Upper lobe of right lung (tissue), 1 donor: ENCODE data around the gene PTPRU. TPM values are rescaled to one million over a fixed set of nuclear protein-coding genes. Genes with fewer than 3 reads are reported as not detected.
A peak's percentile ranks its signal among the peaks of the same experiment; 100 is the strongest.

Source experiments
- ATAC-seq: fragments of 200-7000 bp; cut with Tn5 transposase; one replicate; pipeline ENCODE4 v1.9.1; 2020; ENCODE audit warnings: mild to moderate bottlenecking, moderate library complexity
- DNase-seq: peaks from one replicate; pipeline ENCODE4 v3.0.0-alpha.2; 2020
- H3K27ac ChIP-seq: fragments of 200-600 bp; one replicate; pipeline ENCODE4 v1.8.0; 2022
- H3K27me3 ChIP-seq: fragments of 200-600 bp; one replicate; pipeline ENCODE4 v1.8.0; 2022; ENCODE audit warnings: mild to moderate bottlenecking
- H3K36me3 ChIP-seq: fragments of 200-600 bp; one replicate; pipeline ENCODE4 v1.8.0; 2022
- H3K4me1 ChIP-seq: fragments of 200-600 bp; one replicate; pipeline ENCODE4 v1.8.0; 2022
- H3K4me3 ChIP-seq: fragments of 200-600 bp; one replicate; pipeline ENCODE4 v1.8.0; 2022; ENCODE audit warnings: mild to moderate bottlenecking
- H3K9me3 ChIP-seq: fragments of 200-600 bp; one replicate; pipeline ENCODE4 v1.8.0; 2022
- CTCF ChIP-seq: fragments of 200-600 bp; IDR thresholded peaks from one replicate; pipeline ENCODE4 v1.8.0; 2022; ENCODE audit warnings: antibody characterized with exemption
- intact Hi-C: fragments of 100-400 bp; cut with DNase I; formaldehyde crosslinking; loops from one replicate; pipeline ENCODE4 v1.11.0; 2022
- total RNA-seq: library from RNA; stranded (reverse); fragmentation: NEBNext Ultra II Directional; extraction: Animal tissue kit (Norgen Biotek cat#: 25700); gene quantifications from one replicate; pipeline ENCODE4 v1.2.1, GENCODE V29; 2021
- donor health status: DM: no; HTN: yes; CAD: no; lungs with severe emphysema.

Gene PTPRU
- total RNA-seq, 1 donor from 2014 or later, result 45.5 TPM

- intact Hi-C loops, result no loop called here
- Histone ChIP-seq H3K4me3 (no peak overlapping the region), H3K36me3 (no peaks in the 10 kb centered on the region), H3K27ac (no peak overlapping the region), H3K9me3 (no peaks in the 10 kb centered on the region), H3K27me3 (no peaks in the 10 kb centered on the region), H3K4me1 (no peaks in the 10 kb centered on the region)
- no peak for DNase-seq
- TF ChIP-seq CTCF, result no peak
- no peak for ATAC-seq
Measured at GRCh38 chr1:29251164-29252124, 15.1 kb downstream of the PTPRU start.

DNA sequence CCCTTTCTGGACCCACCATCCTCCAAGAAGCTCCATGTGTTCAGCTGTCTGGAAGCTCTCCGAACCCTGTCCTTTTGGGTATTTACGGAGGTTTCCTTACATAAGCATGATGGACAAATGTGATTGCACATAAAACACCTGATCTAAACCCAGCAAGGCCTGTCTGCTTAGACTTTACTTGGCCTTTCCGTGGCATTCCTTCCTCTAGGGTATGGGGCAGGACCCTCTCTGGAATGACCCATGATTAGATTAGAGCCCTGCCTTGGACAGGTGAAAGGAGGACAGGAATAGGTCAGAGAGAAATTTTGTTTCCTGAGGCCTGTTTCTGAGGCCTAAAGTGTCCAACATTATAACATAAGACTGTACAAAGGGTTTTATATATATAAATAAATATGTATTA lies 16.9 kb downstream of the PTPRU start:
- intact Hi-C loops, result no loop called here
- ATAC-seq, result no peak
- H3K36me3 ChIP-seq, result no peaks in the 10 kb centered on the region
- no peak overlapping the region for H3K27ac ChIP-seq
- H3K9me3 ChIP-seq, result no peaks in the 10 kb centered on the region
- H3K4me1 ChIP-seq, result no peaks in the 10 kb centered on the region
- TF ChIP-seq CTCF, result no peak
- H3K27me3 ChIP-seq, result no peaks in the 10 kb centered on the region
- H3K4me3 ChIP-seq, result no peak overlapping the region
- DNase-seq, result no peak

- TF ChIP-seq CTCF, result no peak
- Histone ChIP-seq H3K27me3 (peaks cover 6% of the 10 kb centered on the region), H3K4me1 (peaks cover 5% of the 10 kb centered on the region), H3K27ac (no peak overlapping the region), H3K4me3 (no peak overlapping the region), H3K36me3 (no peaks in the 10 kb centered on the region), H3K9me3 (no peaks in the 10 kb centered on the region)
- intact Hi-C loops, result no loop called here
- ATAC-seq, result no peak
- no peak for DNase-seq
Measured at GRCh38 chr1:29254346-29254745, 18.0 kb downstream of the PTPRU start.

DNA sequence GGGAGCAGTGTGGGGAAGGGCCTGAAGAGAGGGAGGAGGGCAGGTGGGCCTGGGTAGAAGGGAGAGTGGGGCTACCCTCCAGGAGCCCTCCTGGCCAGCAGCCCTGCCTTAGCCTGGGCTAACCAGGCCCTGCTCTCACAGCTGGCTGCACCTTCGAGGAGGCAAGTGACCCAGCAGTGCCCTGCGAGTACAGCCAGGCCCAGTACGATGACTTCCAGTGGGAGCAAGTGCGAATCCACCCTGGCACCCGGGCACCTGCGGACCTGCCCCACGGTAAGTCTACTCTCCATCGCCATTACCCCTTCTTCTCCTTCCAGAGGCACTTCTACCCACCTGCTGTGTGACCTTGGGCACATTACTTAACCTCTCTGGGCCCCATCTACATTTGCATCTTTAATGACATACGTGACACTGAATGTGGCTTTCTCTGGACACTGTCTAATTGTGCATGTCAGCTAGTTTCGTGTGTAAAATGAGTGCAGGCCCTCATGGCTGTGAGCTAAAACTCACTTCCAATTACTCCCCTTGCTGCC lies 18.9 kb downstream of the PTPRU start:
- no peaks in the 10 kb centered on the region for H3K9me3 ChIP-seq
- peaks cover 6% of the 10 kb centered on the region for H3K27me3 ChIP-seq
- ATAC-seq (no peak), DNase-seq (peak; percentile 46)
- H3K36me3 ChIP-seq, result no peaks in the 10 kb centered on the region
- intact Hi-C loops, result no loop called here
- H3K4me1 ChIP-seq, result peaks cover 8% of the 10 kb centered on the region
- no peak overlapping the region for H3K4me3 ChIP-seq
- no peak overlapping the region for H3K27ac ChIP-seq
- TF ChIP-seq CTCF, result no peak

GRCh38 chr1:29256394-29256793 lies 20.1 kb downstream of the PTPRU start:
- Histone ChIP-seq H3K4me1 (peaks cover 8% of the 10 kb centered on the region), H3K27ac (no peak overlapping the region), H3K36me3 (peaks cover 8% of the 10 kb centered on the region), H3K9me3 (no peaks in the 10 kb centered on the region), H3K4me3 (no peak overlapping the region), H3K27me3 (peaks cover 7% of the 10 kb centered on the region)
- intact Hi-C loops, result no loop called here
- ATAC-seq, result no peak
- no peak for TF ChIP-seq CTCF
- no peak for DNase-seq
